ENCODE data around the gene BMPR1A. TPM values are rescaled to one million over a fixed set of nuclear protein-coding genes. Genes with fewer than 3 reads are reported as not detected.
"Not testable (repeated sequence)": the region's sequence is repeated elsewhere in the genome, so short reads cannot be mapped to it uniquely, and the experiment has no call there.

Gene BMPR1A
- total RNA-seq, 1 experiment from 2014 or later: 23.7 TPM

- DNase-seq (ENCODE audit: low read depth): no peak
- in situ Hi-C loops (cut with HindIII; ENCODE audit: low pct_unique_long_range_greater_than_20kb, low sequenced_read_pairs): no loop called here
Measured at GRCh38 chr10:86820509-86820908, 64.1 kb downstream of the BMPR1A start.

GRCh38 chr10:86821388-86821999, 65.1 kb downstream of the BMPR1A start:
- in situ Hi-C loops (cut with HindIII; ENCODE audit: low pct_unique_long_range_greater_than_20kb, low sequenced_read_pairs): no loop called here
- no peak for DNase-seq (ENCODE audit: low read depth)

GRCh38 chr10:86823565-86823964, 67.1 kb downstream of the BMPR1A start:
- DNase-seq (ENCODE audit: low read depth): no peak
- in situ Hi-C loops (cut with HindIII; ENCODE audit: low pct_unique_long_range_greater_than_20kb, low sequenced_read_pairs): no loop called here

GRCh38 chr10:86824151-86824550, 67.7 kb downstream of the BMPR1A start:
- DNase-seq (ENCODE audit: low read depth): no peak
- in situ Hi-C loops (cut with HindIII; ENCODE audit: low pct_unique_long_range_greater_than_20kb, low sequenced_read_pairs): no loop called here

GRCh38 chr10:86825366-86825765, 68.9 kb downstream of the BMPR1A start:
- in situ Hi-C loops (cut with HindIII; ENCODE audit: low pct_unique_long_range_greater_than_20kb, low sequenced_read_pairs): no loop called here
- no peak for DNase-seq (ENCODE audit: low read depth)

- in situ Hi-C loops (cut with HindIII; ENCODE audit: low pct_unique_long_range_greater_than_20kb, low sequenced_read_pairs): no loop called here
- DNase-seq (ENCODE audit: low read depth): peak; percentile 12
Measured at GRCh38 chr10:86827639-86828038, 71.2 kb downstream of the BMPR1A start.

- DNase-seq (ENCODE audit: low read depth): no peak
- in situ Hi-C loops (cut with HindIII; ENCODE audit: low pct_unique_long_range_greater_than_20kb, low sequenced_read_pairs): no loop called here
Measured at GRCh38 chr10:86828145-86828544, 71.7 kb downstream of the BMPR1A start.

- no peak for DNase-seq (ENCODE audit: low read depth)
- in situ Hi-C loops (cut with HindIII; ENCODE audit: low pct_unique_long_range_greater_than_20kb, low sequenced_read_pairs): no loop called here
Measured at GRCh38 chr10:86829472-86829871, 73.1 kb downstream of the BMPR1A start.

- no peak for DNase-seq (ENCODE audit: low read depth)
- in situ Hi-C loops (cut with HindIII; ENCODE audit: low pct_unique_long_range_greater_than_20kb, low sequenced_read_pairs): no loop called here
Measured at GRCh38 chr10:86830043-86830591, 73.7 kb downstream of the BMPR1A start.

- in situ Hi-C loops (cut with HindIII; ENCODE audit: low pct_unique_long_range_greater_than_20kb, low sequenced_read_pairs): no loop called here
- no peak for DNase-seq (ENCODE audit: low read depth)
Measured at GRCh38 chr10:86833969-86834368, 77.5 kb downstream of the BMPR1A start.

- in situ Hi-C loops (cut with HindIII; ENCODE audit: low pct_unique_long_range_greater_than_20kb, low sequenced_read_pairs): no loop called here
Measured at GRCh38 chr10:86836044-86836443, 79.6 kb downstream of the BMPR1A start.

GRCh38 chr10:86837663-86838062, 81.2 kb downstream of the BMPR1A start:
- no peak for DNase-seq (ENCODE audit: low read depth)
- in situ Hi-C loops (cut with HindIII; ENCODE audit: low pct_unique_long_range_greater_than_20kb, low sequenced_read_pairs): no loop called here

More at GRCh38 chr10:86836044-86836443, 79.6 kb downstream of the BMPR1A start:
- DNase-seq (ENCODE audit: low read depth): no peak

- in situ Hi-C loops (cut with HindIII; ENCODE audit: low pct_unique_long_range_greater_than_20kb, low sequenced_read_pairs): no loop called here
- DNase-seq (ENCODE audit: low read depth): no peak
Measured at GRCh38 chr10:86840498-86840897, 84.1 kb downstream of the BMPR1A start.

- in situ Hi-C loops (cut with HindIII; ENCODE audit: low pct_unique_long_range_greater_than_20kb, low sequenced_read_pairs): no loop called here
- no peak for DNase-seq (ENCODE audit: low read depth)
Measured at GRCh38 chr10:86846088-86846487, 89.7 kb downstream of the BMPR1A start.

GRCh38 chr10:86848747-86849146, 92.3 kb downstream of the BMPR1A start:
- in situ Hi-C loops (cut with HindIII; ENCODE audit: low pct_unique_long_range_greater_than_20kb, low sequenced_read_pairs): no loop called here
- DNase-seq (ENCODE audit: low read depth): no peak

- DNase-seq (ENCODE audit: low read depth): no peak
- in situ Hi-C loops (cut with HindIII; ENCODE audit: low pct_unique_long_range_greater_than_20kb, low sequenced_read_pairs): no loop called here
Measured at GRCh38 chr10:86849181-86849894, 92.9 kb downstream of the BMPR1A start.

GRCh38 chr10:86850481-86850880, 94.1 kb downstream of the BMPR1A start:
- no peak for DNase-seq (ENCODE audit: low read depth)
- in situ Hi-C loops (cut with HindIII; ENCODE audit: low pct_unique_long_range_greater_than_20kb, low sequenced_read_pairs): no loop called here

- DNase-seq (ENCODE audit: low read depth): no peak
- in situ Hi-C loops (cut with HindIII; ENCODE audit: low pct_unique_long_range_greater_than_20kb, low sequenced_read_pairs): no loop called here
Measured at GRCh38 chr10:86851328-86852207, 95.1 kb downstream of the BMPR1A start.

- DNase-seq (ENCODE audit: low read depth); in situ Hi-C loops (cut with HindIII; ENCODE audit: low pct_unique_long_range_greater_than_20kb, low sequenced_read_pairs): not testable (repeated sequence)
Measured at GRCh38 chr10:86853582-86853981, 97.2 kb downstream of the BMPR1A start.

All from Caki2 (cell line).